Measurements from ENCODE around the gene TMCO4.

Gene TMCO4

DNA sequence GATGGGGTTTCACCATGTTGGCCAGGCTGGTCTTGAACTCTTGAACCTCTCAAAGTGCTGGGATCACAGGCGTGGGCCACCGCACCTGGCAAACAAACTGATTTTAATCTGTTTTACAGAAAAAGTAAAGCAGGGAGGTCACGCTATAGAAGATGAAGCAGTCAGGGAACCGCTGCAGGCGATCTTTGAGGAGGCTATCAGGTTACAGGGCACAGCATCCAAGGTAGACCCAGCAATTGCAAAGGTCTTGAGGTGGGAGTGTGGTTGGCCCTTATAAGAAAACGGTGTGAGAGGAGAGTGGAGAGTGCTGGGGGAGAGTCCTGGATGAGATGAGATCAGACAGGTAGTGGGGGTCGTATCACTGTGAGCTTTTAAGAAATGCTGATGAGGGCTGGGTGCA, 2.6 kb upstream of the TMCO4 start:
- H3K4me3 ChIP-seq (ENCODE audit: low read depth, low read length): no peak overlapping the region
- TF ChIP-seq, protein P1, sequence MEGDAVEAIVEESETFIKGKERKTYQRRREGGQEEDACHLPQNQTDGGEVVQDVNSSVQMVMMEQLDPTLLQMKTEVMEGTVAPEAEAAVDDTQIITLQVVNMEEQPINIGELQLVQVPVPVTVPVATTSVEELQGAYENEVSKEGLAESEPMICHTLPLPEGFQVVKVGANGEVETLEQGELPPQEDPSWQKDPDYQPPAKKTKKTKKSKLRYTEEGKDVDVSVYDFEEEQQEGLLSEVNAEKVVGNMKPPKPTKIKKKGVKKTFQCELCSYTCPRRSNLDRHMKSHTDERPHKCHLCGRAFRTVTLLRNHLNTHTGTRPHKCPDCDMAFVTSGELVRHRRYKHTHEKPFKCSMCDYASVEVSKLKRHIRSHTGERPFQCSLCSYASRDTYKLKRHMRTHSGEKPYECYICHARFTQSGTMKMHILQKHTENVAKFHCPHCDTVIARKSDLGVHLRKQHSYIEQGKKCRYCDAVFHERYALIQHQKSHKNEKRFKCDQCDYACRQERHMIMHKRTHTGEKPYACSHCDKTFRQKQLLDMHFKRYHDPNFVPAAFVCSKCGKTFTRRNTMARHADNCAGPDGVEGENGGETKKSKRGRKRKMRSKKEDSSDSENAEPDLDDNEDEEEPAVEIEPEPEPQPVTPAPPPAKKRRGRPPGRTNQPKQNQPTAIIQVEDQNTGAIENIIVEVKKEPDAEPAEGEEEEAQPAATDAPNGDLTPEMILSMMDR (IDR thresholded peaks at IDR 0.05; ENCODE audit: insufficient read depth, low read depth, low read length, missing control alignments): no peak
- DNase-seq (ENCODE audit: low read depth): no peak

GRCh38 chr1:19800076-19800804, 524 bp upstream of the TMCO4 start:
- DNase-seq (ENCODE audit: low read depth): peak; percentile 72
- TF ChIP-seq, protein P1 (IDR thresholded peaks at IDR 0.05; ENCODE audit: insufficient read depth, low read depth, low read length, missing control alignments): no peak
- peak overlapping the region; percentile 68 for H3K4me3 ChIP-seq (ENCODE audit: low read depth, low read length)

GRCh38 chr1:19798486-19799229, 1.1 kb downstream of the TMCO4 start:
- TF ChIP-seq, protein P1 (IDR thresholded peaks at IDR 0.05; ENCODE audit: insufficient read depth, low read depth, low read length, missing control alignments): no peak
- peak overlapping the region; percentile 68 for H3K4me3 ChIP-seq (ENCODE audit: low read depth, low read length)
- no peak for DNase-seq (ENCODE audit: low read depth)

DNA sequence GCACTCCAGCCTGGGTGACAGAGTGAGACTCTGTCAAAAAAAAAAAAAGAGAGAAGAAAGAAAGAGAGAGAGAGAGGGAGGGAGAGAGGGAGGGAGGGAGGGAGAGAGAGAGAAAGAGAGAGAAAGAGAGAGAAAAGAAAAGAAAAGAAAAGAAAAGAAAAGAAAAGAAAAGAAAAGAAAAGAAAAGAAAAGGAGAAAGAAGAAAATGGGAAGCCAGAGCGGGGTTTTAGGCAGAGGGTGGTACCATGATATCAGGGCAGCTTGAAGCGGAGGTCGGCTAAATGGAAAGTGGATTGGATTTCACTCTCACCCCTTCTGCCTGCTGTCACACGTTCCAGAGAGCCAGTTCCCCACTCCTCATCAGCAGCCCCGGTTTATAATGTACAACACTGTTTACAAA, 1.9 kb downstream of the TMCO4 start:
- H3K4me3 ChIP-seq (ENCODE audit: low read depth, low read length): no peak overlapping the region
- TF ChIP-seq, protein P1 (IDR thresholded peaks at IDR 0.05; ENCODE audit: insufficient read depth, low read depth, low read length, missing control alignments): no peak
- no peak for DNase-seq (ENCODE audit: low read depth)

- TF ChIP-seq, protein P1 (IDR thresholded peaks at IDR 0.05; ENCODE audit: insufficient read depth, low read depth, low read length, missing control alignments): no peak
- no peak for DNase-seq (ENCODE audit: low read depth)
- H3K4me3 ChIP-seq (ENCODE audit: low read depth, low read length): no peak overlapping the region
These were observed 5.1 kb downstream of the TMCO4 start for GRCh38 chr1:19794583-19794982.

DNA sequence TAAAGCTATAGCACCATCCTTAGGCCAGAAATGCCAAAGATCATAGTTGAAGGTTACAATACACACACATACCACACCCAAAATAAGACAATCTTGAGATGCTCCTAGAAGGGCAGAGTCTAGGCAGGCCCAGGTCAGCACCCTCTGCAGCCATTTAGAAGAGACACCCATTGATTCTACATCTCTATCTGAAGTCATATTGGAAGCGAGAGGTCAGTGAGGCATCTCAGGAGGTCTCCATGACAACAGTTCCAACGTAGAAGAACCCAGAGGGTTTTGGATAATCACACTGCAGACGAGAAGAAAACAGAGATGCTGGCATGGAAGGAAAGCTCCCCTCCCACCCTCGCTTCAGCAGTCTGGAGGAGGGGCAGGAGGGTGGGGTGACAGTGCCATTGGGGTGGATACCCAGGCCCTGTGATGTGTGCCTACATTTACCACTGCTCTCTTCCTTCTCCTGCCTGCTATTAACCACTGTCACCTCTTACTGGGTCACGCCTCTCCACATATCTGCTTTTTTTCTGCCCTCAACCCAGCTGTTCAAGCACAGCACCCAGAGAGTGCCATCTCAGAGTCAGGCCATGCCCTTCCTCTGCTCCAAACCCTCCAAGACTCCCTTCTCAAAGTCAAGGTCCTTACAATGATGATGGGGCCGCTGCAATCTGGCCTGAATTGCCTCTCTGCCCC, 6.2 kb downstream of the TMCO4 start:
- DNase-seq (ENCODE audit: low read depth): peak; percentile 58
- H3K4me3 ChIP-seq (ENCODE audit: low read depth, low read length): no peak overlapping the region
- TF ChIP-seq, protein P1 (IDR thresholded peaks at IDR 0.05; ENCODE audit: insufficient read depth, low read depth, low read length, missing control alignments): no peak

Data from GM12865 (cell line).